ENCODE results near the gene SLC4A1.

SLC4A1 gene

GRCh38 chr17:44267818-44268490 is at the start of gene SLC4A1:
Gene SLC4A1 (minus strand): TSS chr17:44268135. CDS start chr17:44262866, 5,269 bp downstream.
- no peak within 1 kb of the TSS for H3K27ac ChIP-seq
- no peaks in the 10 kb centered on the region for H3K36me3 ChIP-seq
- no peak within 1 kb of the TSS for H3K4me3 ChIP-seq (ENCODE audit: low read depth, low read length)
- TF ChIP-seq CTCF (IDR thresholded peaks at IDR 0.05; ENCODE audit: low read depth, low read length): no peak
- no peaks in the 10 kb centered on the region for H3K9me3 ChIP-seq (ENCODE audit: severe bottlenecking)
- DNase-seq: no peak
- H3K27me3 ChIP-seq (ENCODE audit: insufficient read depth, low read depth, severe bottlenecking): no peaks in the 10 kb centered on the region

GRCh38 chr17:44317545-44317944 is 49.6 kb upstream of the SLC4A1 start:
- Histone ChIP-seq H3K27me3 (ENCODE audit: insufficient read depth, low read depth, severe bottlenecking) (no peaks in the 10 kb centered on the region), H3K4me3 (ENCODE audit: low read depth, low read length) (no peak overlapping the region), H3K36me3 (peaks cover 90% of the 10 kb centered on the region), H3K27ac (peak overlapping the region; percentile 50; the same call in 1 of the 2 replicates), H3K9me3 (ENCODE audit: severe bottlenecking) (peaks cover 2% of the 10 kb centered on the region)
- TF ChIP-seq CTCF (IDR thresholded peaks at IDR 0.05; ENCODE audit: low read depth, low read length): no peak
- DNase-seq: no peak

- Histone ChIP-seq H3K27me3 (ENCODE audit: insufficient read depth, low read depth, severe bottlenecking) (no peaks in the 10 kb centered on the region), H3K36me3 (peaks cover 76% of the 10 kb centered on the region), H3K9me3 (ENCODE audit: severe bottlenecking) (peaks cover 2% of the 10 kb centered on the region), H3K4me3 (ENCODE audit: low read depth, low read length) (no peak overlapping the region), H3K27ac (peak overlapping the region; percentile 27)
- no peak for TF ChIP-seq CTCF (IDR thresholded peaks at IDR 0.05; ENCODE audit: low read depth, low read length)
- peak; percentile 75 for DNase-seq
Observed at GRCh38 chr17:44315760-44316731, 48.1 kb upstream of the SLC4A1 start.

- Histone ChIP-seq H3K27ac (no peak overlapping the region), H3K4me3 (ENCODE audit: low read depth, low read length) (no peak overlapping the region), H3K27me3 (ENCODE audit: insufficient read depth, low read depth, severe bottlenecking) (no peaks in the 10 kb centered on the region), H3K9me3 (ENCODE audit: severe bottlenecking) (peaks cover 2% of the 10 kb centered on the region), H3K36me3 (peaks cover 66% of the 10 kb centered on the region)
- no peak for TF ChIP-seq CTCF (IDR thresholded peaks at IDR 0.05; ENCODE audit: low read depth, low read length)
- DNase-seq: no peak
Observed at GRCh38 chr17:44314869-44315661, 47.1 kb upstream of the SLC4A1 start.

GRCh38 chr17:44314524-44314868 is 46.6 kb upstream of the SLC4A1 start:
- peaks cover 60% of the 10 kb centered on the region for H3K36me3 ChIP-seq
- H3K9me3 ChIP-seq (ENCODE audit: severe bottlenecking): peaks cover 2% of the 10 kb centered on the region
- DNase-seq: no peak
- no peak overlapping the region for H3K4me3 ChIP-seq (ENCODE audit: low read depth, low read length)
- TF ChIP-seq CTCF (IDR thresholded peaks at IDR 0.05; ENCODE audit: low read depth, low read length): no peak
- H3K27me3 ChIP-seq (ENCODE audit: insufficient read depth, low read depth, severe bottlenecking): no peaks in the 10 kb centered on the region
- H3K27ac ChIP-seq: no peak overlapping the region

Measured in WERI-Rb-1 (cell line).